ENCODE results near the gene FOXQ1.
A peak's percentile ranks its signal among the peaks of the same experiment; 100 is the strongest.

The FOXQ1 gene

DNA sequence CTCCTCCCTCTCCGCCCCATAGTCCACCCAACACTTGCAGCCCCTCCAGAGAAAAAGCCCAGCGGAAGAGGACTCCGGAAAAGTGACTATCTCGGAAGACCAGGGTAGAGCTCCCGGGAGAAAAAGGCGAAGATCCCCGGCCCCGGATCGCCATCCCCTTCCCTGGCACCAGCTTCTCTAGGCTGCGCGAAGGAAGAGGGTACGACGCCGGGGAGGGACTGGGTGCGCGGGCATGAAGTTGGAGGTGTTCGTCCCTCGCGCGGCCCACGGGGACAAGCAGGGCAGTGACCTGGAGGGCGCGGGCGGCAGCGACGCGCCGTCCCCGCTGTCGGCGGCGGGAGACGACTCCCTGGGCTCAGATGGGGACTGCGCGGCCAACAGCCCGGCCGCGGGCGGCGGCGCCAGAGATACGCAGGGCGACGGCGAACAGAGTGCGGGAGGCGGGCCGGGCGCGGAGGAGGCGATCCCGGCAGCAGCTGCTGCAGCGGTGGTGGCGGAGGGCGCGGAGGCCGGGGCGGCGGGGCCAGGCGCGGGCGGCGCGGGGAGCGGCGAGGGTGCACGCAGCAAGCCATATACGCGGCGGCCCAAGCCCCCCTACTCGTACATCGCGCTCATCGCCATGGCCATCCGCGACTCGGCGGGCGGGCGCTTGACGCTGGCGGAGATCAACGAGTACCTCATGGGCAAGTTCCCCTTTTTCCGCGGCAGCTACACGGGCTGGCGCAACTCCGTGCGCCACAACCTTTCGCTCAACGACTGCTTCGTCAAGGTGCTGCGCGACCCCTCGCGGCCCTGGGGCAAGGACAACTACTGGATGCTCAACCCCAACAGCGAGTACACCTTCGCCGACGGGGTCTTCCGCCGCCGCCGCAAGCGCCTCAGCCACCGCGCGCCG is 822 bp downstream of the FOXQ1 start (continued):
- TF ChIP-seq ZNF416 (tag by site-specific recombination; IDR thresholded peaks at IDR 0.05) (no peak), ZBTB48 (tag by site-specific recombination; IDR thresholded peaks at IDR 0.05) (0 out of 2 replicates have a peak, but pooled peaks have one; percentile 15), ZNF621 (tag by site-specific recombination; IDR thresholded peaks at IDR 0.05) (no peak), ZEB2 (tag by site-specific recombination; IDR thresholded peaks at IDR 0.05) (peak; percentile 1), WT1 (tag by site-specific recombination; IDR thresholded peaks at IDR 0.05) (no peak), SETDB1 (IDR thresholded peaks at IDR 0.05; ENCODE audit: insufficient read length, low read length) (no peak), ZNF292 (tag by site-specific recombination; IDR thresholded peaks at IDR 0.05; ENCODE audit: borderline replicate concordance, low read depth) (no peak), ZNF707 (tag by site-specific recombination; IDR thresholded peaks at IDR 0.05) (no peak), KLF10 (tag by site-specific recombination; IDR thresholded peaks at IDR 0.05) (no peak)
- TF ChIP-seq, protein P1, sequence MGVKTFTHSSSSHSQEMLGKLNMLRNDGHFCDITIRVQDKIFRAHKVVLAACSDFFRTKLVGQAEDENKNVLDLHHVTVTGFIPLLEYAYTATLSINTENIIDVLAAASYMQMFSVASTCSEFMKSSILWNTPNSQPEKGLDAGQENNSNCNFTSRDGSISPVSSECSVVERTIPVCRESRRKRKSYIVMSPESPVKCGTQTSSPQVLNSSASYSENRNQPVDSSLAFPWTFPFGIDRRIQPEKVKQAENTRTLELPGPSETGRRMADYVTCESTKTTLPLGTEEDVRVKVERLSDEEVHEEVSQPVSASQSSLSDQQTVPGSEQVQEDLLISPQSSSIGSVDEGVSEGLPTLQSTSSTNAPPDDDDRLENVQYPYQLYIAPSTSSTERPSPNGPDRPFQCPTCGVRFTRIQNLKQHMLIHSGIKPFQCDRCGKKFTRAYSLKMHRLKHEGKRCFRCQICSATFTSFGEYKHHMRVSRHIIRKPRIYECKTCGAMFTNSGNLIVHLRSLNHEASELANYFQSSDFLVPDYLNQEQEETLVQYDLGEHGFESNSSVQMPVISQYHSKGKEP (tag by site-specific recombination; IDR thresholded peaks at IDR 0.05) = no peak

DNA sequence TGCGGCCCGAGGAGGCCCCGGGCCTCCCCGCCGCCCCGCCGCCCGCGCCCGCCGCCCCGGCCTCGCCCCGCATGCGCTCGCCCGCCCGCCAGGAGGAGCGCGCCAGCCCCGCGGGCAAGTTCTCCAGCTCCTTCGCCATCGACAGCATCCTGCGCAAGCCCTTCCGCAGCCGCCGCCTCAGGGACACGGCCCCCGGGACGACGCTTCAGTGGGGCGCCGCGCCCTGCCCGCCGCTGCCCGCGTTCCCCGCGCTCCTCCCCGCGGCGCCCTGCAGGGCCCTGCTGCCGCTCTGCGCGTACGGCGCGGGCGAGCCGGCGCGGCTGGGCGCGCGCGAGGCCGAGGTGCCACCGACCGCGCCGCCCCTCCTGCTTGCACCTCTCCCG is 1.5 kb downstream of the FOXQ1 start:
- Histone ChIP-seq H3K4me3 (ENCODE audit: low read depth, low read length) (peak overlapping the region; percentile 16), H3K9me3 (ENCODE audit: control insufficient read depth, insufficient read depth, low read depth, low read length) (no peaks in the 10 kb centered on the region), H3K36me3 (ENCODE audit: control insufficient read depth in 2 of 2, insufficient read depth in 1 of 2, low read length in 2 of 2) (no peaks in the 10 kb centered on the region), H3K4me1 (ENCODE audit: control insufficient read depth, insufficient read depth, low read length) (no peaks in the 10 kb centered on the region; the same call in 1 of the 2 replicates), H3K27ac (ENCODE audit: extremely low read depth, low read depth, low read length) (peak overlapping the region; percentile 82; the same call in 1 of the 2 replicates)
- ChIA-PET POLR2A (no interaction called here), CTCF (interaction anchor here (0.6 to 1.0 kb wide), 6 partner anchors 12 to 401 kb away, joined by 3 to 5 read pairs (median 4); no protein-coding TSS in a partner anchor)
- TF ChIP-seq MZF1 (tag by site-specific recombination; IDR thresholded peaks at IDR 0.05; ENCODE audit: borderline replicate concordance) = no peak
- TF ChIP-seq, protein P2, sequence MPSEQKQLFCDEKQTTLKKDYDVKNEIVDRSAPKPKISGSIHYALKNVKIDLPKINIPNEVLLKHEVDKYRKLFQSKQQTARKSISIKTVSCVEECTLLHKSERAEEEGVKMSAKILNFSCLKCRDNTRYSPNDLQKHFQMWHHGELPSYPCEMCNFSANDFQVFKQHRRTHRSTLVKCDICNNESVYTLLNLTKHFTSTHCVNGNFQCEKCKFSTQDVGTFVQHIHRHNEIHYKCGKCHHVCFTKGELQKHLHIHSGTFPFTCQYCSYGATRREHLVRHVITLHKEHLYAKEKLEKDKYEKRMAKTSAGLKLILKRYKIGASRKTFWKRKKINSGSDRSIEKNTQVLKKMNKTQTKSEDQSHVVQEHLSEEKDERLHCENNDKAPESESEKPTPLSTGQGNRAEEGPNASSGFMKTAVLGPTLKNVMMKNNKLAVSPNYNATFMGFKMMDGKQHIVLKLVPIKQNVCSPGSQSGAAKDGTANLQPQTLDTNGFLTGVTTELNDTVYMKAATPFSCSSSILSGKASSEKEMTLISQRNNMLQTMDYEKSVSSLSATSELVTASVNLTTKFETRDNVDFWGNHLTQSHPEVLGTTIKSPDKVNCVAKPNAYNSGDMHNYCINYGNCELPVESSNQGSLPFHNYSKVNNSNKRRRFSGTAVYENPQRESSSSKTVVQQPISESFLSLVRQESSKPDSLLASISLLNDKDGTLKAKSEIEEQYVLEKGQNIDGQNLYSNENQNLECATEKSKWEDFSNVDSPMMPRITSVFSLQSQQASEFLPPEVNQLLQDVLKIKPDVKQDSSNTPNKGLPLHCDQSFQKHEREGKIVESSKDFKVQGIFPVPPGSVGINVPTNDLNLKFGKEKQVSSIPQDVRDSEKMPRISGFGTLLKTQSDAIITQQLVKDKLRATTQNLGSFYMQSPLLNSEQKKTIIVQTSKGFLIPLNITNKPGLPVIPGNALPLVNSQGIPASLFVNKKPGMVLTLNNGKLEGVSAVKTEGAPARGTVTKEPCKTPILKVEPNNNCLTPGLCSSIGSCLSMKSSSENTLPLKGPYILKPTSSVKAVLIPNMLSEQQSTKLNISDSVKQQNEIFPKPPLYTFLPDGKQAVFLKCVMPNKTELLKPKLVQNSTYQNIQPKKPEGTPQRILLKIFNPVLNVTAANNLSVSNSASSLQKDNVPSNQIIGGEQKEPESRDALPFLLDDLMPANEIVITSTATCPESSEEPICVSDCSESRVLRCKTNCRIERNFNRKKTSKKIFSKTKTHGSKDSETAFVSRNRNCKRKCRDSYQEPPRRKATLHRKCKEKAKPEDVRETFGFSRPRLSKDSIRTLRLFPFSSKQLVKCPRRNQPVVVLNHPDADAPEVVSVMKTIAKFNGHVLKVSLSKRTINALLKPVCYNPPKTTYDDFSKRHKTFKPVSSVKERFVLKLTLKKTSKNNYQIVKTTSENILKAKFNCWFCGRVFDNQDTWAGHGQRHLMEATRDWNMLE (tag by site-specific recombination; conservative IDR thresholded peaks at IDR 0.05; ENCODE audit: low read depth) = no peak
- no peak for TF ChIP-seq HOXD13 (CRISPR knock-in tag; IDR thresholded peaks at IDR 0.05; ENCODE audit: borderline replicate concordance)
- peak; percentile 31; the same call in 1 of the 2 replicates for TF ChIP-seq ZIC2 (tag by site-specific recombination; IDR thresholded peaks at IDR 0.05)
- TF ChIP-seq ZNF560 (tag by site-specific recombination; IDR thresholded peaks at IDR 0.05; ENCODE audit: borderline replicate concordance) = no peak
- TF ChIP-seq KLF1 (tag by site-specific recombination; IDR thresholded peaks at IDR 0.05) = no peak
- no peak for TF ChIP-seq ZNF2 (tag by site-specific recombination; IDR thresholded peaks at IDR 0.05)
